ENCODE data around the gene OTOGL.
"Not testable (repeated sequence)": the region's sequence is repeated elsewhere in the genome, so short reads cannot be mapped to it uniquely, and the experiment has no call there.

Gene OTOGL

DNA sequence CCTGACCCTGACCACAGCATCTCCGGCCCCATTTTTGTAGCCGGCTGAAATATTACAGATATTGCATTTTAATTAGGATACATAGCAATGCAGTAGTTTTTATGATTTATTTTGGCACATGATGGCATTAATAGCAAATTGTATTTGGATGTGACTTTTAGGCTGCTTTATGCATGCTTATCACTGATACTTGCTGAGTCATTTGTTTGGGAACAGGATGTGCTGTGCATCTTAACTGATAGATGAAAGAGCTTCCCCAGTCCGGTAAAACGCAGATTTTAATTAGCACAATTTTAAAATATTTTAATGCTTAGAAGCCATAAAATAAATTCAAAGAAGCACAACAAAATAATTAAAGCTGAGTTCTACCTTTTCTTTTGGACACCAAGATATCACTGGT is 90.7 kb downstream of the OTOGL start:
- DNase-seq, result no peak

DNA sequence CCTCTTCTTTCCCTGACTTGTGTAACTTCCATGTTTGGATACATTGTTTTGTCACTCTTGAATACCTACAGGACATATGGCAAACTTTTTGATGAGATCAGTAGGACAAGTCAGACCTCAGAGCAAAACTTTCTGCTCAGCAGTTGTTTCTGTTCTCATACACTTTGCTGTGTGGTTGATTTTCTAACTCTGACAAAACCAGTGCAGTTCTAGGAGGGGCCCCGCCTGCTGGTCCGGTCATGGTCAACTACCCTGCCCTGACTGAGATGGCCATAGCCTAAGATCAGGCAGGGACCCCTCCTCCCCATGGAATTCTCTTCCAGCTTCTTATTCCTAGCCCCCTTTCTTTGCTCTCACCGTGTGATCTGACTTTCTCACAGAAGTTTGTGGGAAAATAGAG is 92.8 kb downstream of the OTOGL start:
- no peak for DNase-seq

GRCh38 chr12:80193865-80194264 is 94.5 kb downstream of the OTOGL start:
- DNase-seq, result no peak

DNA sequence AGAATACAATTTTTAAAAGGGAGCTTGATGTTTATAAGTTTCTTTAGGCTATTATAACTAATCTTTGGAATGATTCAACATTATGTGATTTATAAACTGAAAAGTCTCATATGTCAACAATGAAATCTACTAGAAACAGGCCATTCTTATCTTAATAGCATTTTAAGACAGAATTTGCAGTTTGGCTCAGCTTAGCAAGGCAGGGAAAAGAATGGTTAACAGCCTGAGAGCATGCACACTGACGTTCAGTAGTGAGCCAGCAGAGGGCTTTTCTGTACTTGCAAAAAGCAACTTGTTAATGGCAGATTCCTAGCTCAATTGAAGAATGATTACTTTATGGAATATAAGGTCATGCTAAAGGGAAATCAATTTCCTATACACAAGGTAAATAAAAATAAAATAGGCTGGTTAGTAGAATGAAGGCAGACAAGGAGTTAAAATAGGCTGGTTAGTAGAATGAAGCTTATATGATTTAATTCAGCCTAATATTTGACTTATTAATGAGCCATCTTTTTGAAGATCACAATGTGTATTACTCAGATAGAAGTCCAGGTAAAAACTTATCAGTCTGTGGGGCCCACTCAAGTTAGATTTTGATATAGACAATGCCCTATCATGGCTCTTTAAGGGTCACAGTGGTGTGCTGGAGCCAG is 95.9 kb downstream of the OTOGL start:
- no peak for DNase-seq

DNA sequence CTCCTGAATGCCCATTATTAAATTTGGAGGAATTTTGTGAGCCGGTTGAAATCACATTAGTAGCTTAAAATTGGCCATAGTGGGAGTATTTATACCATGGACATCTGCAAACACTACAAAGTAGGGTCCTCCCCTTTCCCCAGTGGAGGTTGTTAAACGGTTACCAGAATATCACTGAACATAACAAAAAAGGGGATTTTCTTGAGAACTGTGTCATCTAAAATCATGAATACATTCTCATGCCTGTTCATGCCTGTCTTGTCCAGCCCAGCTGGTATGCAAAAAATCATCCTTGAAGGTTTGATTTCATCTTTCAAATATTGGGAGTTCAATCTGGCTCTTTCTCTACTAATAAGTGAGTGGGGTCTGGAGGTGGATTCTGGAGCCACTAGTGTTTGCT is 96.4 kb downstream of the OTOGL start:
- DNase-seq, result no peak

DNA sequence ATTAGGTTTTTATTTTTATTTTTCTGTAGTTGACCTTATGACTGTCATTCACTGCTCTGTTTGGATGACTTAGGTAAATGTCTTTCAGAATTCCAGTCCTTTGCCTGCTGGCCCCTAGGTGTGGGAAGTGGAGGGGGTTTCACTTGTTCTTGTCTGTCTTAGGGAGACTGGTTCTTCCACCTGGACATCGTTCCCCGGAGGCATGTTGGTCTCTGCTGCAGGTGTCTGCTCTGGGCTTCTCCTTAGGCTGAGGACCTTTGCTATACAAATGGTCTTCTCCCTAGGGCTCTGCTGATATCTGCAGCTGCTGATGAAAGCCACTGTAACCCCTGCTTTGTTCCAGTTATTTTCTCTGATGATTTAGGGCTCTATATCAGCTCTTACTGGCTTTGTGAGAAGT is 97.1 kb downstream of the OTOGL start:
- DNase-seq, result no peak

GRCh38 chr12:80198782-80199337 is 99.5 kb downstream of the OTOGL start:
- DNase-seq, result no peak

DNA sequence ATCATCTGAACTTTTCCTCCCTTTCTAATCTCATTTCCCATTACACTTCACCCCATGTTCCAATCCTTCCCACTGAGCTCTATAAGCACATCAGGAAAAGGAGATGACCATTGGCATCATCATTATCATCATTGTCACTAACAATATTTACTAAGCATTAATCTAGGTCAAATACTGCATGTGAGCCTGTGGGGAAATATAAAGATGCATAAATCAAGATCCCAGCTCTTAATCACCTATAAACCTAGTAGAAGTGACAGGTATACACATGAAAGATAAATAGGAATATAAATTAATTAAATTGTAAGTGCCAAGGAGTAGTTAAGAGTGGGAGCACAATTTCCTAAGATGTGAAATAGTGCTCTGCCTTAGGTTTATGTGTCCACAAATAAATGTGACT is 100.6 kb downstream of the OTOGL start:
- no peak for DNase-seq

GRCh38 chr12:80200414-80200813 is 101.1 kb downstream of the OTOGL start:
- DNase-seq, result no peak

- no peak for DNase-seq
Observed at GRCh38 chr12:80201908-80202307, 102.6 kb downstream of the OTOGL start.

- no peak for DNase-seq
Observed at GRCh38 chr12:80205960-80206359, 106.6 kb downstream of the OTOGL start.

DNA sequence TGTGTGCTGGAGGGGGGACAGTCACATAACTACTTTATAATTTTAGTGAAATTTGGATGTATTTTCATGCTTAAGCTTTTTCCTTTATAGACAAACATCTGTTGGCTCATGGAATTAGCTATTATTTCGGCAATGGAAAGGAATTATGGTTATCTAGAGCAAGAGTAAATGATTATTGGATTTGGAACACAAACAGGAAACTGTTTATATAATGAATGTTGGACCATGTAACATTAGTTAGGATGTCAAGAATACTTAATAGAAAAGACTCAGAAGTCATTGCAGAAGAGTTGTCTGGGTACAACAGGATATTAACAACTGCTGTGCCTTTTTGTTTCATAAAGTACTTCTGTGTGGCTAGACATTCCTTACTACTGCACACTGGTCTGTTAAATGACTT is 108.7 kb downstream of the OTOGL start:
- no peak for DNase-seq

DNA sequence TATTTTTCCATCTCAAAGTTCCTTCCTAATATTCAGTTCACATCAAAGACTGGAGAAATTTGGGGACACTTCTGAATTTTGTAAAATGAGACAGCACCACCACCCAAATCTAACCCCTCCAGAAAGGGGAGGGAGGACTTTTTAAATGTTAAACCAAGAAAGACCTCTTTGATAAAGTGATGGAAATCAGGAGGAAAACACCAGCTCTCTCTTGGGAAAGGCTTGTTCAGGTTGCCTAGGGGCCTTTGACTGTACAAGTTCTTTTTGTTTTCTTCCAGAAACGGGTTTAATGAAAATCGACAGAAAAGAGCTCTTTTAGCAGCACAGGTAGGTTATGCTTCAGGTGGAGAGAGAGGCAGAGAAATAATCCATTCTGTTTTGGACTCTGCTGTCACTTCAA is 112.3 kb downstream of the OTOGL start:
- no peak for DNase-seq

DNA sequence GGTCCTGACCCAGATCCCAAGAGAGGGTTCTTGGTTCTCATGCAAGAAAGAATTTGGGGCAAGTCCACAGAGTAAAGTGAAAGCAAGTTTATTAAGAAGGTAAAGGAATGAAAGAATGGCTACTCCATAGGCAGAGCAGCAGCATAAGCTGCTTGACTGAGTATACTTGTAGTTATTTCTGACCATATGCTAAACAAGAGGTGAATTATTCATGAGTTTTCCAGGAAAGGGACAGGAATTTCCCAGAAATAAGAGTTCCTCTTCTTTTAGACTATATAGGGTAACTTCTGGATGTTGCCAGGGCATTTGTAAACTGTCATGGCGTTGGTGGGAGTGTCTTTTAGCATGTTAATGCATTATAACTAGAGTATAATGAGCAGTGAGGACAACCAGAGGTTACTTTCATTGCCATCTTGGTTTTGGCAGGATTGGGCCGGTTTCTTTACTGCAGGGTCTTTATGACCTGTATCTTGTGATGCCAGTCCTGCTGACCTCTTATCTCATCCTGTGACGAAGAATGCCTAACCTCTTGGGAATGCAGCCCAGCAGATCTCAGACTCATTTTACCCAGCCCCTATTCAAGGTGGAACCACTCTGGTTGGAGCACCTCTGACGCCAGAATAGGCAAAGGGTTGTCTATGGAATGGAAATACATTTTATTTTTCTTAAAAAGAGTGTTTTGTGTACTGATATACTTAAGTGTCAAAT is 113.8 kb downstream of the OTOGL start:
- DNase-seq, result no peak

DNA sequence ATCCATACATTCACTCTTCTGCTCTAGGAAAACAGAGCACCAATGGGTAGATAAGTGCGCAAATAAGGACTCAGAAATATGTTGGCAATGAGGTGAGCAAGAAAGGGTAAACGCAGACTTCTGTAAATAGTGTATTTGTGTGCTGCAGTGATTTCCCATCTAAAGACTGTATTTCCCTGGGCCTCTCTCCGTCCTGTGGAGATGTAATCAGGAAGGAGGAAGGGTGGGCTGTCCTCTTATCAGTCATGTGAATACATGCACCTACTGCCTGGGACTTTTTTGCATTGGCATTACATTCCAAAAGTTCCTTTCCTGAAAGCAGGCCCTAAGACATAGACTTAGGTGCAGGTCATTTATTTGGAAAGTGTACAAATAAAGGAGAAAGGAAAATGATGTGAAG is 114.5 kb downstream of the OTOGL start:
- DNase-seq, result no peak

GRCh38 chr12:80217011-80217535 is 117.7 kb downstream of the OTOGL start:
- DNase-seq, result no peak

DNA sequence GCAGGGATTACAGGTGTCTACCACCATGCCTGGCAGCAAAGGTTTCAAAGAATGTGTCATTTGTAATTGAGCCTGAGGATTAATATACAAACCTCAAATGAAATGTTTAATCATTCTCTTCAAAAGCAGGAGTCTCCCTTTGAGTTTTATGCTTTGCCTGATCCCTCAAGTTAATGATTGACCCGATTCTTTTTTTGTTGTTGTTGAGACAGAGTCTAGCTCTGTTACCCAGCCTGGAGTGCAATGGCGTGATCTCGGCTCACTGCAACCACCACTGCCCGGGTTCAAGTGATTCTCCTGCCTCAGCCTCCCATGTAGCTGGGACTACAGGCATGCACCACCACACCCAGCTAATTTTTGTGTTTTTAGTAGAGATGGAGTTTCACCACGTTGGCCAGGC is 119.6 kb downstream of the OTOGL start:
- DNase-seq, result not testable (repeated sequence)

- DNase-seq, result no peak
Observed at GRCh38 chr12:80219345-80219744, 120.0 kb downstream of the OTOGL start.

DNA sequence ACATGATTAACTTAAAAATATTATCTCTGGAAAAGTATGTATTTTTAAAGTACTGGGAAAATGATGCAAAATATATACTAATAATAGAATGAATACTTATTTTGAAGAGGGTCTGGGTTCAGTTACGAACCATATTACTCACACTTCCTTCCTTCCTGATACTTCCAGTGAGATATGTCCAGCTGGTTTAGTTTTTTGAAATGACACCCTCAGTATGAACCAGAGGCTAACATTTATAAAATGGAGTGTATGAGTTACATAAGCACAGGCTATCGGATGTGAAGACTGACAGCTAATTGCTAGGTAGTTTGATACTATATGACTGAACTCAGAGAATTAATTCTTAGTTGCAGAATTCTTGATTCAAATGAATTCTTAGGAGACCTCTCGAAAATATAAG is 122.9 kb downstream of the OTOGL start:
- no peak for DNase-seq

GRCh38 chr12:80226576-80226975 is 127.2 kb downstream of the OTOGL start:
- no peak for DNase-seq

DNA sequence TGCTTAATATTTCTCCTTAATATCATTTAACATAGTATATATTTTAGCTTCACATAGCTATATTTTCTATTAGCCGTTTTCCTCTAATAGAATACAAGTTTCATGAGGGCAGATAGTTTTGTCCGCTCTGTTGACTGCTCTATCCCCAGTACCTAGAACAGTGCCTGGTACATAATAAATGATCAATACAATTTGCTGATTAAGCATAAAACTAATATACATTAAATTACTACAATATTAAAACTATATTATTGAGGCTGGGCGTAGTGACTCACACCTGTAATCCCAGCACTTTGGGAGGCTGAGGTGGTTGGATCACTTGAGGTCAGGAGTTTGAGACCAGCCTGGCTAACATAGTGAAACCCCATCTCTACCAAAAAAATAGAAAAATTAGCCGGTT is 128.6 kb downstream of the OTOGL start:
- not testable (repeated sequence) for DNase-seq

DNA sequence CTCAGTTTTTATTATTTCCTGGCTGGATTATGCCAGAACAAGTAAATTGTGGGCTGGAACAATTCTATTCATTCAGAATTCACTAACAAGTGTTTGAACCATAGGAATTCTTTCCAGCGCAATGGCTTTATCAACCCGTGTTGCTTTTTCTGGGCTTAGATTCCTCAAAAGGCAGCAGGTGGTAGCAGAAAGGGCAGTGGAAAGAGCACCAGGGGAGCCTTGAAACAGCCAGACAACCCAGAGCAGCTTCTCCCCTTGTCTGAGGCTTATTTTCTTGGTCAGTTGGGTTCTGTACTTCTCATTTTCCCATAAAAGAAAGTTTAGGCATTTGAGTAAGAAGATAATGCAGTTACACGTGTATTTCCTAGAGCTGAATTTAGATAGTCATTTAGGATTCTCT is 130.7 kb downstream of the OTOGL start:
- DNase-seq, result no peak

GRCh38 chr12:80232837-80233236 is 133.5 kb downstream of the OTOGL start:
- no peak for DNase-seq

DNA sequence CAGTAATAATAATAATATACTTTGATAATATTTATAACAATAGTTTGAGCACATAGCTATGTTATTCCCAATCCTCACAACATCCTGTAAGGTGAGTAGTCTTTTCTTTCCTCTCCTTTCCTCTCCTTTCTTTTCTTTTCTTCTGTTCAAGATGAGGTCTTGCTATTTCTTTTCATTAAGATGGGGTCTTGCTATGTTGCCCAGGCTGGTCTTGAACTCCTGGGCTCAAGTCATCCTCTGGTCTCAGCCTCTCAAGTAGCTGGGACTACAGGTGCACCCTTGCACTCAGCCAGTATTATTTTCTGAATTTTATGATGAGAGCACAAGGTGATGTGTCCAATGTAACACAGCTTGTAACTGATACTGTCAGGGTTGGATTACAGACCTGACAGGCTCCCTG is 134.6 kb downstream of the OTOGL start:
- no peak for DNase-seq
